Ishikawa (cell line): ENCODE data around the gene PRG3.

Experiments
- CEBPB ChIP-seq: IDR thresholded peaks from 2 replicates; pipeline ENCODE4 v1.6.1; 2012
- CREB1 ChIP-seq: IDR thresholded peaks from 2 replicates; pipeline ENCODE4 v1.6.1; 2012; ENCODE audit warnings: low read depth
- EGR1 ChIP-seq: IDR thresholded peaks from 2 replicates; pipeline ENCODE4 v1.6.1; 2012
- EP300 ChIP-seq: IDR thresholded peaks from 2 replicates; pipeline ENCODE4 v1.6.1; 2012; ENCODE audit warnings: borderline replicate concordance
- FOXM1 ChIP-seq: IDR thresholded peaks from 2 replicates; pipeline ENCODE4 v1.6.1; 2012; ENCODE audit warnings: low read depth, borderline replicate concordance
- MAX ChIP-seq: IDR thresholded peaks from 2 replicates; pipeline ENCODE4 v1.6.1; 2012
- NFIC ChIP-seq: IDR thresholded peaks from 2 replicates; pipeline ENCODE4 v1.6.1; 2012
- RAD21 ChIP-seq: IDR thresholded peaks from 2 replicates; pipeline ENCODE4 v1.6.1; 2012; ENCODE audit warnings: low read depth
- TAF1 ChIP-seq: IDR thresholded peaks from 2 replicates; pipeline ENCODE4 v1.6.1; 2012; ENCODE audit warnings: low read depth, mild to moderate bottlenecking
- TCF12 ChIP-seq: IDR thresholded peaks from 2 replicates; pipeline ENCODE4 v1.6.1; 2012; ENCODE audit warnings: low read depth
- TEAD4 ChIP-seq: IDR thresholded peaks from 2 replicates; pipeline ENCODE4 v1.6.1; 2012
- USF1 ChIP-seq: IDR thresholded peaks from 2 replicates; pipeline ENCODE4 v1.6.1; 2012
- YY1 ChIP-seq: IDR thresholded peaks from 2 replicates; pipeline ENCODE4 v1.6.1; 2012; ENCODE audit warnings: low read depth
- ZBTB7A ChIP-seq: IDR thresholded peaks from 2 replicates; pipeline ENCODE4 v1.6.1; 2012; ENCODE audit warnings: low read depth
- TF ChIP-seq, protein P1 (sequence below): IDR thresholded peaks from 2 replicates; pipeline ENCODE4 v1.6.1; 2012; ENCODE audit warnings: low read depth, mild to moderate bottlenecking

Gene PRG3

GRCh38 chr11:57380975-57381374 is at the start of gene PRG3:
Gene PRG3 (minus strand): TSS chr11:57381150. CDS start chr11:57380708, 442 bp downstream.
- no peak for TF ChIP-seq MAX
- TF ChIP-seq EP300: no peak
- TF ChIP-seq TEAD4: no peak
- TF ChIP-seq FOXM1: no peak
- TF ChIP-seq USF1: no peak
- TF ChIP-seq YY1: no peak
- no peak for TF ChIP-seq EGR1
- TF ChIP-seq ZBTB7A: no peak
- no peak for TF ChIP-seq TCF12
- TF ChIP-seq RAD21: no peak
- no peak for TF ChIP-seq NFIC
- TF ChIP-seq CEBPB: no peak
- TF ChIP-seq, protein P1, sequence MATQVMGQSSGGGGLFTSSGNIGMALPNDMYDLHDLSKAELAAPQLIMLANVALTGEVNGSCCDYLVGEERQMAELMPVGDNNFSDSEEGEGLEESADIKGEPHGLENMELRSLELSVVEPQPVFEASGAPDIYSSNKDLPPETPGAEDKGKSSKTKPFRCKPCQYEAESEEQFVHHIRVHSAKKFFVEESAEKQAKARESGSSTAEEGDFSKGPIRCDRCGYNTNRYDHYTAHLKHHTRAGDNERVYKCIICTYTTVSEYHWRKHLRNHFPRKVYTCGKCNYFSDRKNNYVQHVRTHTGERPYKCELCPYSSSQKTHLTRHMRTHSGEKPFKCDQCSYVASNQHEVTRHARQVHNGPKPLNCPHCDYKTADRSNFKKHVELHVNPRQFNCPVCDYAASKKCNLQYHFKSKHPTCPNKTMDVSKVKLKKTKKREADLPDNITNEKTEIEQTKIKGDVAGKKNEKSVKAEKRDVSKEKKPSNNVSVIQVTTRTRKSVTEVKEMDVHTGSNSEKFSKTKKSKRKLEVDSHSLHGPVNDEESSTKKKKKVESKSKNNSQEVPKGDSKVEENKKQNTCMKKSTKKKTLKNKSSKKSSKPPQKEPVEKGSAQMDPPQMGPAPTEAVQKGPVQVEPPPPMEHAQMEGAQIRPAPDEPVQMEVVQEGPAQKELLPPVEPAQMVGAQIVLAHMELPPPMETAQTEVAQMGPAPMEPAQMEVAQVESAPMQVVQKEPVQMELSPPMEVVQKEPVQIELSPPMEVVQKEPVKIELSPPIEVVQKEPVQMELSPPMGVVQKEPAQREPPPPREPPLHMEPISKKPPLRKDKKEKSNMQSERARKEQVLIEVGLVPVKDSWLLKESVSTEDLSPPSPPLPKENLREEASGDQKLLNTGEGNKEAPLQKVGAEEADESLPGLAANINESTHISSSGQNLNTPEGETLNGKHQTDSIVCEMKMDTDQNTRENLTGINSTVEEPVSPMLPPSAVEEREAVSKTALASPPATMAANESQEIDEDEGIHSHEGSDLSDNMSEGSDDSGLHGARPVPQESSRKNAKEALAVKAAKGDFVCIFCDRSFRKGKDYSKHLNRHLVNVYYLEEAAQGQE: no peak
- TF ChIP-seq TAF1: no peak
- no peak for TF ChIP-seq CREB1

DNA sequence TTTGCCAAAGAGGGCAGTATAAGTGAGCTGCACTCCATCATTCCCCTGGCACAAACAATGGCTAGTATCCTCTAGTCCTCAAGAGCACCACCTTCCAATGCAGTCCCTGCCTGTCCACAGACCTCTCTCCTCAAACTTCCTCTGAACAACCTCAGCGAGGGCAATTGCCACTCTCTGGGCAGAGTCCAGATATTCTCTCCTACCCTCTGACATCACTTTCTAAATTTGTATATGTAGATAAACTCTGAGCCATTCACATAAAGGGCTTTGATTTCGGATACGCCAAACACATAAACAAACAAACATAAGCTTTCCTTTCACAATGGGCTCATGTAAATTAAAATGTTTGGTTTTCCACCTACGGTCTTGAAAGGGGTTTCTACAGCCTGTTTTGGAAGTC is 49.0 kb upstream of the PRG3 start:
- TF ChIP-seq YY1 (no peak), RAD21 (no peak), EP300 (no peak), EGR1 (no peak)

GRCh38 chr11:57428643-57429042 is 47.7 kb upstream of the PRG3 start:
- no peak for TF ChIP-seq RAD21
- TF ChIP-seq CEBPB: no peak
- no peak for TF ChIP-seq CREB1
- no peak for TF ChIP-seq TEAD4
- TF ChIP-seq EGR1: no peak

- no peak for TF ChIP-seq TCF12
- no peak for TF ChIP-seq YY1
- TF ChIP-seq MAX: no peak
- no peak for TF ChIP-seq USF1
- TF ChIP-seq EGR1: no peak
- TF ChIP-seq EP300: no peak
- TF ChIP-seq CEBPB: no peak
- TF ChIP-seq NFIC: no peak
- TF ChIP-seq TAF1: no peak
- no peak for TF ChIP-seq TEAD4
- TF ChIP-seq RAD21: no peak
- no peak for TF ChIP-seq CREB1
- TF ChIP-seq ZBTB7A: no peak
Observed at GRCh38 chr11:57427727-57428082, 46.8 kb upstream of the PRG3 start.

DNA sequence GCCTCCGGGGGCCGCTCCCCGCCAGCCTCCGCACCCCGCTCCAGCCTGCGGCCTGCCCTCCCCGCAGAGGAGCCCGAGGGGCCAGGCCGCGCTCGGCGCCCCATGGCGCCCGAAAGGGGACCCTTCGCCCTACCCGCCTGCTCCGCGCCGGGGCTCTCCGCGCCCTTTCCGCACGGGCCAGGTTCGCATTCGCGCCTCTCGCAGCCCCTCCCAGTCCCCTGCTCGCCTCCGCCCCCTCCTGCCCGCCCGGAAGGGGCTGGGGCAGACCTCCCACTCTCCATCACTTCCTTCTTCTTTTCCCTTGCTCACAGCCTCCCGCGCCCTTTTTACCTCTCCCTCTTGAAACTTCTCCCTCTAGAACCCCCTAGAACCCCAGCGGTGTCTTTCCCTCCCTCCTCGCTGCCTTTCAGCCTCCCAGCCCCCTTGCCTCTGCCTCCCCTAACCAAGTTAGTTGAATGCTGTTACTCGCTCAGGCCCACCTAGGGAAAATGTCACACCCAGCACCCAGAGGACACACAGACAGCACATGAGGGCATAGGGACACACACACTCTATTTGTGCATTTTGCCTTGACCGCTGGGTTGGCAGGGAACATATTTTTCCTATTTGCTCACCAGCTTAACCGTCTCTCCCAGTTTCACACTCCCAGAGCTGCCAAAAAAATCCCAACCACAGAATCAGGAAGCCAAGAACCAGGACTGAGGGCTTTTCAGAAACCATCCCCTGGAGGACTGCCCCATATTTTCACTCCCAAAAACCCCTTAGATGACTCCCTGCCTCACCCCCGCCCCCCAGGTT is 46.2 kb upstream of the PRG3 start, which contains the start of gene SLC43A3:
TSS of gene SLC43A3 (minus strand) at position 193 of the 798 bp plus-strand sequence. CDS start 949 bp downstream, outside the sequence.
- no peak for TF ChIP-seq CREB1
- TF ChIP-seq ZBTB7A: no peak
- TF ChIP-seq TAF1: no peak
- TF ChIP-seq MAX: no peak
- TF ChIP-seq EP300: no peak
- no peak for TF ChIP-seq EGR1
- TF ChIP-seq TEAD4: no peak

- no peak for TF ChIP-seq CEBPB
- no peak for TF ChIP-seq NFIC
- TF ChIP-seq, protein P1: no peak
- TF ChIP-seq RAD21: no peak
- no peak for TF ChIP-seq USF1
- no peak for TF ChIP-seq FOXM1
Observed at GRCh38 chr11:57426439-57426928, 45.5 kb upstream of the PRG3 start.
